MCF 10A (cell line): ENCODE data around the gene TNFRSF14. TPM values are rescaled to one million over a fixed set of nuclear protein-coding genes. Genes with fewer than 3 reads are reported as not detected.

Source experiments
- BruUV-seq: library from RNA; stranded (reverse); fragments of 400-500 nt; replicated peaks from 2 replicates; lab custom pipeline; 2021; lab: Mats Ljungman, UMichigan
- CTCF ChIA-PET: fragments of 300-600 bp; sonication (Branson Sonifier 250); formaldehyde crosslinking; extraction: SDS; loops from one replicate; lab custom pipeline; 2021; ENCODE audit warnings: antibody characterized with exemption, inconsistent platforms; lab: Yijun Ruan, JAX
- POLR2A ChIA-PET: fragments of 300-600, 350-650 bp; sonication (Branson Sonifier 250); formaldehyde crosslinking; extraction: SDS; loops from one replicate; lab custom pipeline; 2020; ENCODE audit warnings: antibody characterized with exemption, inconsistent platforms; lab: Yijun Ruan, JAX
- DNase-seq: peaks from one replicate; pipeline ENCODE4 v3.0.0-alpha.2; 2018; ENCODE audit not compliant: unreplicated experiment
- H3K27ac Mint-ChIP-seq: one replicate; pipeline ENCODE4 v1.8.0; 2022; ENCODE audit warnings: mild to moderate bottlenecking, low read depth, mixed read lengths; ENCODE audit not compliant: unreplicated experiment
- H3K27me3 Mint-ChIP-seq: one replicate; pipeline ENCODE4 v1.8.0; 2022; ENCODE audit warnings: mixed read lengths; ENCODE audit not compliant: insufficient read depth, unreplicated experiment
- H3K36me3 Mint-ChIP-seq: one replicate; pipeline ENCODE4 v1.8.0; 2022; ENCODE audit warnings: mild to moderate bottlenecking, moderate library complexity, mixed read lengths; ENCODE audit not compliant: insufficient read depth, unreplicated experiment
- H3K4me1 Mint-ChIP-seq: one replicate; pipeline ENCODE4 v1.8.0; 2022; ENCODE audit warnings: mixed read lengths; ENCODE audit not compliant: insufficient read depth, unreplicated experiment
- H3K4me3 Mint-ChIP-seq: one replicate; pipeline ENCODE4 v1.8.0; 2022; ENCODE audit warnings: mild to moderate bottlenecking, moderate library complexity, mixed read lengths; ENCODE audit not compliant: unreplicated experiment
- H3K9me3 Mint-ChIP-seq: one replicate; pipeline ENCODE4 v1.8.0; 2022; ENCODE audit warnings: mixed read lengths; ENCODE audit not compliant: unreplicated experiment
- CTCF ChIP-seq: fragments of 200-600 bp; IDR thresholded peaks from one replicate; pipeline ENCODE4 v1.8.0; 2022; ENCODE audit warnings: antibody characterized with exemption, mild to moderate bottlenecking; ENCODE audit not compliant: unreplicated experiment
- intact Hi-C: fragments of 100-400 bp; cut with micrococcal nuclease; formaldehyde crosslinking; loops from 2 replicates; pipeline ENCODE4 v1.14.1; 2022
- total RNA-seq: library from RNA; stranded (reverse); gene quantifications from 2 replicates; pipeline ENCODE4 v1.2.3, GENCODE V29; 2022

Gene TNFRSF14
- total RNA-seq, 1 experiment from 2014 or later, result 4.6 TPM

- Mint-ChIP-seq H3K9me3 (peaks cover 3% of the 10 kb centered on the region), H3K4me1 (no peaks in the 10 kb centered on the region), H3K27ac (no peak overlapping the region), H3K27me3 (peaks cover 6% of the 10 kb centered on the region), H3K36me3 (no peaks in the 10 kb centered on the region), H3K4me3 (no peak overlapping the region)
- DNase-seq, result no peak
- no TSS peak for BruUV-seq
- TF ChIP-seq CTCF, result no peak
- ChIA-PET CTCF (no interaction called here), POLR2A (no interaction called here)
- intact Hi-C loops, result no loop called here
Observed at GRCh38 chr1:2578758-2579118, 22.6 kb downstream of the TNFRSF14 start.

GRCh38 chr1:2580691-2581090 lies 24.5 kb downstream of the TNFRSF14 start:
- Mint-ChIP-seq H3K27me3 (no peaks in the 10 kb centered on the region), H3K36me3 (no peaks in the 10 kb centered on the region), H3K4me1 (no peaks in the 10 kb centered on the region), H3K9me3 (no peaks in the 10 kb centered on the region), H3K4me3 (no peak overlapping the region), H3K27ac (no peak overlapping the region)
- DNase-seq, result no peak
- ChIA-PET POLR2A (no interaction called here), CTCF (no interaction called here)
- intact Hi-C loops, result no loop called here
- no peak for TF ChIP-seq CTCF
- BruUV-seq, result no TSS peak

GRCh38 chr1:2582391-2582790 lies 26.2 kb downstream of the TNFRSF14 start:
- no TSS peak for BruUV-seq
- POLR2A ChIA-PET, result no interaction called here

GRCh38 chr1:2583331-2583791 lies 27.2 kb downstream of the TNFRSF14 start:
- no TSS peak for BruUV-seq
- no peak overlapping the region for H3K4me3 Mint-ChIP-seq
- no peaks in the 10 kb centered on the region for H3K27me3 Mint-ChIP-seq
- POLR2A ChIA-PET, result interaction anchor here (0.6 to 1.1 kb wide), 2 partner anchors 206 to 837 kb away, joined by 3 read pairs; no protein-coding TSS in a partner anchor
- no peaks in the 10 kb centered on the region for H3K4me1 Mint-ChIP-seq
- DNase-seq, result no peak
- H3K27ac Mint-ChIP-seq, result no peak overlapping the region
- H3K9me3 Mint-ChIP-seq, result no peaks in the 10 kb centered on the region
- TF ChIP-seq CTCF, result no peak
- peaks cover 8% of the 10 kb centered on the region for H3K36me3 Mint-ChIP-seq
- intact Hi-C loops, result no loop called here
- CTCF ChIA-PET, result no interaction called here

More at GRCh38 chr1:2582391-2582790, 26.2 kb downstream of the TNFRSF14 start:
- Mint-ChIP-seq H3K27ac (no peak overlapping the region), H3K36me3 (peaks cover 8% of the 10 kb centered on the region), H3K27me3 (no peaks in the 10 kb centered on the region), H3K9me3 (no peaks in the 10 kb centered on the region), H3K4me3 (no peak overlapping the region), H3K4me1 (no peaks in the 10 kb centered on the region)
- CTCF ChIA-PET, result interaction anchor here (0.7 to 1.2 kb wide), 2 partner anchors 35 to 842 kb away, joined by 3 read pairs; no protein-coding TSS in a partner anchor
- intact Hi-C loops, result no loop called here
- DNase-seq, result no peak
- no peak for TF ChIP-seq CTCF
